Body of pancreas (tissue), 4 donors: ENCODE data around the gene ZMYM5.

Source experiments
- POLR2A ChIP-seq, 3 donors: fragments of 450-650 bp; IDR thresholded peaks; one replicate each; pipeline ENCODE4 v1.6.1; 2016; ENCODE audit warnings: antibody characterized with exemption in 3 of 3, mild to moderate bottlenecking in 2 of 3
- TF ChIP-seq, protein P1 (sequence below), 7 experiments: fragments of 450-650 bp in 4 of 7; fragments of 200-600 bp in 3 of 7; sonication (generic) in 3 of 7; IDR thresholded peaks; one replicate each; pipeline ENCODE4 v1.5.1; 2016 to 2019; ENCODE audit warnings: antibody characterized with exemption in 7 of 7

DNA sequence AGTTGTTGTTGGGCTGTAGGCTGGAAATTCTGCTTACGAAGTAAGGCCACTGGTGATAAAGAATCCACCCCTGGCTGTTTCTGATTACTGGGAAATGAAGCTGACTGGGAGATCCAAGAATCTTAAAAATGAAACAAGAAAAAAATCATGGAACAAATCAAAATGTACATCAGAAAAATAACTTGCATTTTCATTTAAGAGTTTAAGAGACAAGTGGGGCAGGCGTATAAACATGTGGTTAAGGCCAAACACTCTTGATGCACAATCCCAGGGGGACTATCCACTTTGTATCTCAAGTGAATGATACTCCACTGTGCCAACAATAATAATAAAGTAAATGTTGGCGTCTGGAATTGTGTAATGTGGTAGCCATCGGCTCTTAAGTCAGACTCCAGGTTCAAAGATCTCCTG is 24.6 kb downstream of the ZMYM5 start:
- no peak for TF ChIP-seq POLR2A (IDR thresholded peaks at IDR 0.05)
- TF ChIP-seq, protein P1, sequence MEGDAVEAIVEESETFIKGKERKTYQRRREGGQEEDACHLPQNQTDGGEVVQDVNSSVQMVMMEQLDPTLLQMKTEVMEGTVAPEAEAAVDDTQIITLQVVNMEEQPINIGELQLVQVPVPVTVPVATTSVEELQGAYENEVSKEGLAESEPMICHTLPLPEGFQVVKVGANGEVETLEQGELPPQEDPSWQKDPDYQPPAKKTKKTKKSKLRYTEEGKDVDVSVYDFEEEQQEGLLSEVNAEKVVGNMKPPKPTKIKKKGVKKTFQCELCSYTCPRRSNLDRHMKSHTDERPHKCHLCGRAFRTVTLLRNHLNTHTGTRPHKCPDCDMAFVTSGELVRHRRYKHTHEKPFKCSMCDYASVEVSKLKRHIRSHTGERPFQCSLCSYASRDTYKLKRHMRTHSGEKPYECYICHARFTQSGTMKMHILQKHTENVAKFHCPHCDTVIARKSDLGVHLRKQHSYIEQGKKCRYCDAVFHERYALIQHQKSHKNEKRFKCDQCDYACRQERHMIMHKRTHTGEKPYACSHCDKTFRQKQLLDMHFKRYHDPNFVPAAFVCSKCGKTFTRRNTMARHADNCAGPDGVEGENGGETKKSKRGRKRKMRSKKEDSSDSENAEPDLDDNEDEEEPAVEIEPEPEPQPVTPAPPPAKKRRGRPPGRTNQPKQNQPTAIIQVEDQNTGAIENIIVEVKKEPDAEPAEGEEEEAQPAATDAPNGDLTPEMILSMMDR (IDR thresholded peaks at IDR 0.05), result no peak
